GM12872 (cell line): ENCODE data around the gene ELK3.

Source experiments
- CTCF ChIP-seq: IDR thresholded peaks from 3 replicates; pipeline ENCODE4 v1.5.1; 2011; ENCODE audit warnings: low read depth, mild to moderate bottlenecking, low read length, moderate library complexity; ENCODE audit not compliant: insufficient read depth

ELK3 gene

DNA sequence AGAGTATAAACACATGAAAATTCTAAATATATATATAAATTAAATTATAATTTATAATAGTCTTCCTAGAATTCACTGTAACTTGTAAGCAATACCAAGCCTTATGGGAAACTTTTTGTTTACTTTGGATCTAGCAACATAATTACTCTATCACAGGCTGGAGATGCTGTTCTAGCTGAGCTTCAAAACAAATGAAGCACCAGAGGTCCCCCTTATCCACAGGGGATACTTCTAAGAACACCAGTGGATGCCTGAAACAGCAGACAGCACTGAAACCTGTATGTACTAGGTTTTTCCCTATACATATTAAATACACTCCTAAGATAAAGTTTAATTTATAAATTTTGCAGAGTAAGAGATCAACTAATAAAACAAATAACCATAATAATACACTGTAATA is 109.5 kb downstream of the ELK3 start:
- TF ChIP-seq CTCF = no peak

GRCh38 chr12:96305665-96306064 is 111.5 kb downstream of the ELK3 start:
- no peak for TF ChIP-seq CTCF

- no peak for TF ChIP-seq CTCF
These were observed 114.7 kb downstream of the ELK3 start for GRCh38 chr12:96308881-96309280.

DNA sequence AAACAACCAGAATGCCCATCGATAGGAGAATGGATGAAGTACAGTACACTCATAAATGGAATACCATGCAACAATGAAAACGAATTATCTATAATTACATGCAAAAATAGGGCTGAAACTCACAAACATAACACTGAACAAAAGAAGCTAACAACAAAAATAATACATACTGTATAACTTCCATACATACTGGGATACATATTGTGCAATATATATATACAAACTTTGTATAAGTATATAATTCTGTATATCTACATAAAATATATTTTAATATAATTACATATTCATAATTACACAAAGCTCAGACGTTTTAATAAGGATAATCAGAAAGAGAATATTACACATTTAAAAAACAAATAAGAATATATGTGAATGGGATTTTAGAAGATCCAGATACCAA is 115.9 kb downstream of the ELK3 start:
- TF ChIP-seq CTCF = no peak

GRCh38 chr12:96311191-96311590 is 117.0 kb downstream of the ELK3 start:
- TF ChIP-seq CTCF = no peak

DNA sequence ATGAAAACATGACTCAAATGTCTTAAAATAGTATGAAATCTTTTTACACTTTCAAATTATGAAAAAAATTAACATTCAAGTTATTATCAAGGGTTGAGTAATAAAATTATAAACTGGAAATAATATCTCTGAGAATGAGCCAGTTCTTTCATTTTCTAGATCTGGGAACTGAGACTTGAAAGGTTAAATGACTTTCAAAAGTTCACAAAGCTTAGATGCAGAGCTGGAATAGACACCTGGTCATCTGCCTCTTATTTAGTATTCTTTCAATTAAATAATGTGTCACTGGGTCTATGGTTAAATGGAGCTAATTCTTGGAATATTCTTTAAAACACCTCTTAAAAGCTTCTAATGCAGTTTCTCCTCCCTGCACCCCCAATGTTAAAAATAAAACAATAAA is 119.4 kb downstream of the ELK3 start:
- TF ChIP-seq CTCF = no peak

- no peak for TF ChIP-seq CTCF
These were observed 120.5 kb downstream of the ELK3 start for GRCh38 chr12:96314723-96315122.
